Measurements from ENCODE around the gene CXCL9. TPM values are rescaled to one million over a fixed set of nuclear protein-coding genes. Genes with fewer than 3 reads are reported as not detected.
A peak's percentile ranks its signal among the peaks of the same experiment; 100 is the strongest.

The CXCL9 gene
- total RNA-seq, 3 donors from 2014 or later = 0.75 to 4.9 (median 1.3) TPM

- TF ChIP-seq, protein P1, sequence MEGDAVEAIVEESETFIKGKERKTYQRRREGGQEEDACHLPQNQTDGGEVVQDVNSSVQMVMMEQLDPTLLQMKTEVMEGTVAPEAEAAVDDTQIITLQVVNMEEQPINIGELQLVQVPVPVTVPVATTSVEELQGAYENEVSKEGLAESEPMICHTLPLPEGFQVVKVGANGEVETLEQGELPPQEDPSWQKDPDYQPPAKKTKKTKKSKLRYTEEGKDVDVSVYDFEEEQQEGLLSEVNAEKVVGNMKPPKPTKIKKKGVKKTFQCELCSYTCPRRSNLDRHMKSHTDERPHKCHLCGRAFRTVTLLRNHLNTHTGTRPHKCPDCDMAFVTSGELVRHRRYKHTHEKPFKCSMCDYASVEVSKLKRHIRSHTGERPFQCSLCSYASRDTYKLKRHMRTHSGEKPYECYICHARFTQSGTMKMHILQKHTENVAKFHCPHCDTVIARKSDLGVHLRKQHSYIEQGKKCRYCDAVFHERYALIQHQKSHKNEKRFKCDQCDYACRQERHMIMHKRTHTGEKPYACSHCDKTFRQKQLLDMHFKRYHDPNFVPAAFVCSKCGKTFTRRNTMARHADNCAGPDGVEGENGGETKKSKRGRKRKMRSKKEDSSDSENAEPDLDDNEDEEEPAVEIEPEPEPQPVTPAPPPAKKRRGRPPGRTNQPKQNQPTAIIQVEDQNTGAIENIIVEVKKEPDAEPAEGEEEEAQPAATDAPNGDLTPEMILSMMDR (IDR thresholded peaks at IDR 0.05) = no peak
- ATAC-seq = no peak
- intact Hi-C loops (cut with DNase I, micrococcal nuclease) = no loop called here
These were observed 16.8 kb upstream of the CXCL9 start for GRCh38 chr4:76024065-76024464.

GRCh38 chr4:76023389-76023788, 16.1 kb upstream of the CXCL9 start, which contains the start of gene CXCL10:
CXCL10 (minus strand) TSS chr4:76023497; CDS start chr4:76023431, 66 bp downstream.
- intact Hi-C loops (cut with DNase I, micrococcal nuclease) = no loop called here
- ATAC-seq = no peak
- no peaks in the 10 kb centered on the region for H3K36me3 ChIP-seq (ENCODE audit: low read depth)
- no peak for DNase-seq
- TF ChIP-seq, protein P1 (IDR thresholded peaks at IDR 0.05) = no peak
- peaks cover under 1% of the 10 kb centered on the region for H3K4me1 ChIP-seq (ENCODE audit: low read depth)
- no peaks in the 10 kb centered on the region for H3K9me3 ChIP-seq
- no peak within 1 kb of the TSS for H3K4me3 ChIP-seq

More at GRCh38 chr4:76024065-76024464, 16.8 kb upstream of the CXCL9 start:
- Histone ChIP-seq H3K4me3 (no peak overlapping the region), H3K9me3 (no peaks in the 10 kb centered on the region), H3K36me3 (ENCODE audit: low read depth) (no peaks in the 10 kb centered on the region), H3K4me1 (ENCODE audit: low read depth) (peaks cover 6% of the 10 kb centered on the region)
- no peak for DNase-seq

DNA sequence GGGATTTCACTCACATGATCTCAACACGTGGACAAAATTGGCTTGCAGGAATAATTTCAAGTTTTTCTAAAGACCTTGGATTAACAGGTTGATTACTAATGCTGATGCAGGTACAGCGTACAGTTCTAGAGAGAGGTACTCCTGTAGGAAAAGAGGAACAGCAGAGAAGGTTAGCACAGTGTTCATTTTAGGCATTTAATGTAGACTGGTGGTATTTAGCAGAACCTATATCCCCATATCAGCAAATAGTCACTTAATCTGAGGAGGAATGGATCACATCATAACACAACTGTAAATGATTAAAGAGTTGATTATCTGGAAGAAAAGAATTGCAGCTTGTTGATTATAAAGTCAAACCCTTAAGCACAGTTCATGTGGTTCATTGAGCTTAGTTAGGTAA, 15.4 kb upstream of the CXCL9 start:
- H3K36me3 ChIP-seq (ENCODE audit: low read depth) = no peaks in the 10 kb centered on the region
- no peak overlapping the region for H3K4me3 ChIP-seq
- TF ChIP-seq, protein P1 (IDR thresholded peaks at IDR 0.05) = no peak
- ATAC-seq (no peak), DNase-seq (no peak)
- no peaks in the 10 kb centered on the region for H3K4me1 ChIP-seq (ENCODE audit: low read depth)
- intact Hi-C loops (cut with DNase I, micrococcal nuclease) = no loop called here
- H3K9me3 ChIP-seq = no peaks in the 10 kb centered on the region

GRCh38 chr4:76022031-76022430, 14.7 kb upstream of the CXCL9 start:
- ATAC-seq (no peak), DNase-seq (no peak)
- H3K4me1 ChIP-seq (ENCODE audit: low read depth) = no peaks in the 10 kb centered on the region
- intact Hi-C loops (cut with DNase I, micrococcal nuclease) = no loop called here
- no peaks in the 10 kb centered on the region for H3K9me3 ChIP-seq
- TF ChIP-seq, protein P1 (IDR thresholded peaks at IDR 0.05) = no peak
- H3K36me3 ChIP-seq (ENCODE audit: low read depth) = no peaks in the 10 kb centered on the region
- no peak overlapping the region for H3K4me3 ChIP-seq

DNA sequence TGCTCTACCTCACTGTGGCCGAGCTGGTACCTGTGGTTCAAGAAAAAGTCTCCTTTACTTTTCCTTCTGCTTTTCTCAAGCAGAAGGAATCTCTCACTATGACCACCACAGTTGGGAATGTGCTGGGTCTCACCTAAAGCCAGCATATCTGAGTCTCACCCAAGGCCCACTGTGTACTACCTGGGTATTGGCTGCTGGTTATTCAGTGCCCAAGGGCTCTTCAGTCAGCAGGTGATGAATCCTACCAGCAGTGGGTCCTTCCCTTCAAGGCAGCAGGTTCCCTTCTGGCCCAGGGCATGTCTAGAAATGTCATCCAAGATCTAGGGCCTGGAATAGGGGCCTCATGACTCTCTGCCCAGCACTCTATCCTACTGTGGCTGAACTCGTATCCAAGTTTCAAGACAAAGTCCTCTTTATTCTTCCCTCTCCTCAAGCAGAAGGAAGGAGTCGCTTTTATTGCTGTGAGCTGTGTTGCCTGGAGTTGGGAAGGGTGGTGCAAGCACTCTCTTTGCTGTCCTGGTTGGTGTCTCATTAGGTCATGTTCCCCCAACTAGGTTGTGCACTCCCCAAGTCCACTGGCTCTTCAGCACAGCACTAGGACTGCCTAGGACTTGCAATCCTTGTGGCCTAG, 9.9 kb upstream of the CXCL9 start:
- Histone ChIP-seq H3K4me1 (ENCODE audit: low read depth) (no peaks in the 10 kb centered on the region), H3K36me3 (ENCODE audit: low read depth) (no peaks in the 10 kb centered on the region), H3K9me3 (no peaks in the 10 kb centered on the region), H3K4me3 (no peak overlapping the region)
- TF ChIP-seq, protein P1 (IDR thresholded peaks at IDR 0.05) = no peak
- intact Hi-C loops (cut with DNase I, micrococcal nuclease) = no loop called here
- ATAC-seq (peak; percentile 30), DNase-seq (no peak)
